GM21723 (cell line): ENCODE results near the gene SYT1.
A peak's percentile ranks its signal among the peaks of the same experiment; 100 is the strongest.
"Not testable (repeated sequence)": the region's sequence is repeated elsewhere in the genome, so short reads cannot be mapped to it uniquely, and the experiment has no call there.

Source experiments
- ATAC-seq: cut with Tn5 transposase; IDR thresholded peaks from one replicate; pipeline ENCODE4 v1.9.1; 2021; ENCODE audit warnings: mild to moderate bottlenecking, moderate library complexity; ENCODE audit not compliant: unreplicated experiment

Gene SYT1

GRCh38 chr12:78864403-78864869 lies at the start of gene SYT1:
Gene SYT1 (plus strand): TSS chr12:78864774.
- no peak for ATAC-seq

GRCh38 chr12:78818487-78818886 lies 46.1 kb upstream of the SYT1 start:
- no peak for ATAC-seq

DNA sequence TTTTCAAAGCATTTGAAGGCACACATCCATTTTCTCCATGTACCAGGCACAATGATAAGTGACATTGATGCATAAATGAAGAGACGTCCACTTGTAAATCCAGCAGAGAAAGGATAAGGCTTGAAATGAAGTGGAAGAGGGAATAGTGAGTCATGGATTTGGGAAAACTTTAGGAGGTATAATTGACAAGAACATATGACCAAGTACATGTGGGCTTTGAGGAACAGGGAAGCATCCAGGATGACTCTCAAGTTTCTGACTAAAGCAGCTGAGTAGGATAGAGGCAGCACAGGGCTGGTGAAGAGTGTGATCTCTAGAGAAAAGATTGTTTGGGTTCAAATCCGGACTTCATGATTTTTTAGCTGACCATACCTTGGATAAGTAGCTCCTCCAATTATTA lies 43.6 kb upstream of the SYT1 start:
- no peak for ATAC-seq

DNA sequence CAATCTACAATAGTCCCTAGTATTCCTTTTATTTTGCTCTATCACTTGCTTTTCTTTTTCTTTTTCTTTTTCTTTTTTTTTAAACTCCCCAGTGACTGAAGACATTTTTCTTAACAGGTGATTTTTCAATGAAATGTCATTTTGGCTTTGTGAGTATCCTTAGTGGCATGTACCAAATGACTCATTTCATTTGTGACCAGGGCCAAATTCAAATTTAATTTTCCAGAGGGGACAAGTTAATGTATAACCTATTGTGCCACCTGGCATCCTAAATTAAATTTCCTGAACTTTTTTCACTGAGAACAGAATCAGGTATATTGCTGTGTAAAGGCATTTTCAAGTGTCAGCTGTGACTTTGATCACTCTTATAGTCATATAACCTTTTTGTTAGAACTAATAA lies 39.7 kb upstream of the SYT1 start:
- no peak for ATAC-seq

DNA sequence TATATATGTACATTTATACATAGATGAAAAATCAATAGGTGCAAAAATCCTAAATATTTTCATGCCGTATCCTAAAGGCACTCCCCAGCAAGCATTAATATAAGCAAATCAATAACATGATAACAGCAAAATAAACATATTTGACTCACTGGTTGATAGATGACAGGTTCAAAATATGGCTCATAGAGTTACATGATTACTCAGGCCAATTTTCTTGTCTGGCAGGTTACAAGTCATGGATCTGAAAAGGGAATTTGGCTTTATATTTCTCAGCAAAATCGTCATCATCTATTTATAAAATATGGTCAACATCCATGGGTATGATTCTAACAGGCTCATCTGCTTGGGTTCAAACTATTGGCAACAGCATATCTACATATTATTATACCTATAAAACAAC lies 34.9 kb upstream of the SYT1 start:
- no peak for ATAC-seq

- ATAC-seq: no peak
These were observed 29.1 kb upstream of the SYT1 start for GRCh38 chr12:78835493-78835892.

DNA sequence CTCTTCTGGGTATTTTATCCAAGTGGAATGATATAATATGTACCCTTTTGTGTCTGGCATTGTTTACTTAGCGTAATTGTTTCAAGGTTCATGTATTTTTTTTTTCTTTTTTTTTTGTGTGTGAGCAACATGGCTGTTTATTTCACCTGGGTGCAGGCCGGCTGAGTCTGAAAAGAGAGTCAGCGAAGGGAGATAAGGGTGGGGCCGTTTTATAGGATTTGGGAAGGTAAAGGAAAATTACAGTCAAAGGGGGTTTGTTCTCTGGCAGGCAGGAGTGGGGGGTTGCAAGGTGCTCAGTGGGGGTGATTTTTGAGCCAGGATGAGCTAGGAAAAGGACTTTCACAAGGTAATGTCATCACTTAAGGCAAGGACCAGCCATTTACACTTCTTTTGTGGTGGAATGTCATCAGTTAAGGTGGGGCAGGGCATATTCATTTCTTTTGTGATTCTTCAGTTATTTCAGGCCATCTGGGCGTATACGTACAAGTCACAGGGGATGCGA lies 24.0 kb upstream of the SYT1 start:
- ATAC-seq: not testable (repeated sequence)

GRCh38 chr12:78853231-78853630 lies 11.3 kb upstream of the SYT1 start:
- ATAC-seq: no peak

- ATAC-seq: no peak
These were observed 832 bp upstream of the SYT1 start for GRCh38 chr12:78863482-78864402.

GRCh38 chr12:78864870-78865463 lies 393 bp downstream of the SYT1 start:
- ATAC-seq: no peak

DNA sequence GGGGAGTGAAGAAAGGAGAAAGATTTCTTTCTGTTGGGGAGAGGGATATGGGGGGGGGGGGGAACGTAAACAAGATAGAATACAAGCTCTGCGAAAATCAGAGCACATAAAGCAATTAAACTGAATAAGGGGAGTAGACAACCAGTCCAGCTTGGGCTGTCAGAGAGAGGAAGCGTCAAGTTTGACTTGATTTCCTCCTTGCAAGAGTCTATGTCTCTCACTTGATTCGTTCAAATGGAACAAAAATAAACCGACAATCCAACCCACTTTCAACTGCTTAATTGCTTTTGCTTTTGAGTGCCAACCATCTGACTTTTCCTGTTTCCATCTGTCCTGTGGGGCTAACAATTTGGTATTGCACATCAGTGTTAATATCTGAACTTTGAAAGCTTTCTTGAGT lies 942 bp downstream of the SYT1 start:
- ATAC-seq: no peak

DNA sequence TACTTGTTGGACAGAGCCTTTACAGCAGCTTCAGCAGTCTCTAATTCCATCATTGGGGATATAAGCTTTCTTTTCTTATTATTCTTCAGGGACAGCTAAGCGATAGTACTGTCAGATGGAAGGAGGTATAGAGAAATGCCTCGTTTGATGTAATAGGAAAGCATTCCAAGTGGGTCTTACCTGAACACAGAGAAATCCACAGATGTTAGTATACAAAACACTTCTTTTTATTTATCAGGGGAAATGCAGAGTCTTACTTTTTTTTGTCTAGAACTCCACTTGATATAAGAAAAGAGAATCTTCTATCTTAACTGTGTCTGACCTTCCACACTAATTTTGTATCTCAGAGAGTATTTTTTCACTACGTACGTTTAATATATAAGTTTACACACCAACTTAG lies 1.9 kb downstream of the SYT1 start:
- ATAC-seq: no peak

- ATAC-seq: no peak
These were observed 6.0 kb downstream of the SYT1 start for GRCh38 chr12:78870539-78870938.

DNA sequence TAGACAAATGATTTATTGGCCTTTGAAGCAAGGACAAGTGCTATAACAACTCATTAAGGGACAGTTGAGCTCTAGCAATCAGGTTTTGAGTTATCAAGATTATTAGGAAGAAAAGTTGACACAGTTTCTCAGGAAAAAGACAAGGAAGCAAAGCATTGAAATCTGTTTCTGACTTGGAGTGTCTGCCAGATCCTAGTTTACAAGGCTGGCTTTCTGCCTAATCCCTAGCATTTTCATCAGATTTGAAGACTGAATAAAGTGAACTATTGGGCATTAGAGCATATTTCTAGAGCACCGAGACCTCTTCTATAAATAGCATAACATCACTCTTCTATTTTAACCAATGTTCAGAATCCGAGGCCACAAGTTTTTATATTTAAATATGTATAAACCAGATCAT lies 7.0 kb downstream of the SYT1 start:
- ATAC-seq: no peak

- ATAC-seq: no peak
These were observed 13.9 kb downstream of the SYT1 start for GRCh38 chr12:78878459-78878858.

DNA sequence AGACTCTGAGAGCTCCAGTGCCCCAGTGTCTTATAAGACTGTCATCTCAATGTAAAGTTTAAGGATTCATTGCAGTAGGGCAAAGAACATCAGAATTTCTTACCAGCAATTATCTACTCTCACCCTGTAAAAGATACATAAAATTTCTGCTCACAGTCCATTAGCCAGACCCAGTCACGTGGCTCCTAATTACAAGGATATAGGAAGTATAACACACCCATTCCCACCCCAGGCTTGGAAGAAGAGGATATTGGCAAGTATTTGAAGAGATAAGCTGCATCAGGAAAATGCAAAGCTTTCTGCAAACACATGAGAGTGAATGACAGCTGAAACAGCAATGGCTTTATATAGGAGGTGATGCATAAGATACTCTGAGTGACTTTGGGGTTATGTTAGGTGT lies 14.3 kb downstream of the SYT1 start:
- no peak for ATAC-seq

GRCh38 chr12:78880078-78880477 lies 15.5 kb downstream of the SYT1 start:
- ATAC-seq: no peak

DNA sequence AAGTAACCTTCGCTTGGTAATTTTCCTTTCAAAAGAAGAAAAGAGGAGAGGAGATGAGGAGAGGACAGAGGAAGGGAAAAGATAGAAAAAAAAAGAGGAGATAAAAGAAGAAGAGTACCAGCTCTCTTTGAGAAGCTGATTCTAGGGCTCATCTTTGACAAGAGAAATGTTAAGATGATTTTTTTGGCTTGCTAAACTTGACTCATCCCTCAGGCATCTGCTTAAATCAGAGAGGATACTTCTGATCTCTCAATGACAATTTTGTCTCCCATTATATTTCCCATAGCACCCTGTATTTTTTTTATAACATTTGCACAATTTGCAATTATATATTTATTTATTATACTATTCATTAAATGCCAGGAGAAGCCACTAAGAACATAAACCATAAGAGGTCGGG lies 17.1 kb downstream of the SYT1 start:
- ATAC-seq: no peak

GRCh38 chr12:78885466-78885865 lies 20.9 kb downstream of the SYT1 start:
- ATAC-seq: no peak

- ATAC-seq: no peak
These were observed 22.3 kb downstream of the SYT1 start for GRCh38 chr12:78886719-78887407.

- no peak for ATAC-seq
These were observed 22.9 kb downstream of the SYT1 start for GRCh38 chr12:78887444-78887843.

- peak; percentile 97 for ATAC-seq
These were observed 24.0 kb downstream of the SYT1 start for GRCh38 chr12:78888568-78888967.
